Liver (tissue), 9 donors: Measurements from ENCODE around the gene MAML3. TPM values are rescaled to one million over a fixed set of nuclear protein-coding genes. Genes with fewer than 3 reads are reported as not detected.

ENCODE experiments used
- DNase-seq: peaks from one replicate; pipeline ENCODE4 v3.0.0-alpha.2; 2017; ENCODE audit warnings: low spot score
- H3K27ac ChIP-seq, 2 donors: one replicate each; pipeline ENCODE4 v1.7.0; 2013; ENCODE audit warnings: inconsistent platforms in 2 of 2, low read length in 2 of 2, control low read depth in 1 of 2, low read depth in 1 of 2, mild to moderate bottlenecking in 1 of 2
- H3K27me3 ChIP-seq, 4 donors: one replicate each; pipeline versions ENCODE4 v1.6.1 to v1.7.0; 2013; ENCODE audit warnings: low read length in 3 of 4, inconsistent platforms in 1 of 4, mild to moderate bottlenecking in 1 of 4, moderate library complexity in 1 of 4; ENCODE audit not compliant: control insufficient read depth in 4 of 4, insufficient read depth in 4 of 4
- H3K36me3 ChIP-seq, 4 donors: one replicate each; pipeline versions ENCODE4 v1.6.1 to v1.7.0; 2013; ENCODE audit warnings: low read length in 3 of 4, mild to moderate bottlenecking in 3 of 4, low read depth in 1 of 4, moderate library complexity in 1 of 4; ENCODE audit not compliant: control insufficient read depth in 4 of 4, insufficient read depth in 3 of 4
- H3K4me1 ChIP-seq, 4 donors: one replicate each; pipeline versions ENCODE4 v1.6.1 to v1.7.0; 2013; ENCODE audit warnings: low read length in 3 of 4, mild to moderate bottlenecking in 3 of 4, moderate library complexity in 1 of 4; ENCODE audit not compliant: control insufficient read depth in 4 of 4, insufficient read depth in 4 of 4
- H3K4me3 ChIP-seq, 3 donors: one replicate each; pipeline versions ENCODE4 v1.6.1 to v1.7.0; 2013; ENCODE audit warnings: low read length in 3 of 3, control low read depth in 1 of 3, low read depth in 1 of 3, mild to moderate bottlenecking in 1 of 3
- H3K9ac ChIP-seq, 2 donors: one replicate each; pipeline ENCODE4 v1.7.0; 2013; ENCODE audit warnings: low read length in 2 of 2, mild to moderate bottlenecking in 2 of 2, moderate library complexity in 2 of 2, control low read depth in 1 of 2, low read depth in 1 of 2
- H3K9me3 ChIP-seq, 4 donors: one replicate each; pipeline versions ENCODE4 v1.6.1 to v1.7.0; 2013; ENCODE audit warnings: low read length in 3 of 4; ENCODE audit not compliant: control insufficient read depth in 4 of 4
- ATF3 ChIP-seq: IDR thresholded peaks from 2 replicates; pipeline ENCODE4 v1.6.1; 2016; ENCODE audit warnings: antibody characterized with exemption
- CTCF ChIP-seq: fragments of 150-350 bp; IDR thresholded peaks from 2 replicates; pipeline ENCODE4 v1.5.1; 2017; ENCODE audit warnings: improper control_type of control experiment, low read depth, low read length; ENCODE audit not compliant: missing input control
- EGR1 ChIP-seq, 2 donors: IDR thresholded peaks; 2 replicates each; pipeline ENCODE4 v1.6.1; 2016 to 2018; ENCODE audit warnings: antibody characterized with exemption in 2 of 2, low read depth in 2 of 2
- FOXA1 ChIP-seq: IDR thresholded peaks from 2 replicates; pipeline ENCODE4 v1.6.1; 2016; ENCODE audit warnings: antibody characterized with exemption
- FOXA2 ChIP-seq: IDR thresholded peaks from 2 replicates; pipeline ENCODE4 v1.6.1; 2016; ENCODE audit warnings: antibody characterized with exemption
- GABPA ChIP-seq, 2 donors: IDR thresholded peaks in 1 of 2; conservative IDR thresholded peaks in 1 of 2; 2 replicates each; pipeline ENCODE4 v1.6.1; 2016; ENCODE audit warnings: antibody characterized with exemption in 2 of 2, mild to moderate bottlenecking in 1 of 2, moderate library complexity in 1 of 2
- HNF4A ChIP-seq, 2 donors: conservative IDR thresholded peaks; 2 replicates each; pipeline ENCODE4 v1.6.1; 2016; ENCODE audit warnings: antibody characterized with exemption in 2 of 2, mild to moderate bottlenecking in 2 of 2
- HNF4G ChIP-seq: IDR thresholded peaks from 2 replicates; pipeline ENCODE4 v1.6.1; 2016; ENCODE audit warnings: antibody characterized with exemption
- JUND ChIP-seq, 2 donors: IDR thresholded peaks; 2 replicates each; pipeline ENCODE4 v1.6.1; 2016; ENCODE audit warnings: antibody characterized with exemption in 2 of 2
- MAX ChIP-seq: IDR thresholded peaks from 2 replicates; pipeline ENCODE4 v1.6.1; 2016; ENCODE audit warnings: antibody characterized with exemption
- NR2F2 ChIP-seq: IDR thresholded peaks from 2 replicates; pipeline ENCODE4 v1.6.1; 2016; ENCODE audit warnings: antibody characterized with exemption
- RAD21 ChIP-seq, 2 donors: IDR thresholded peaks; 2 replicates each; pipeline ENCODE4 v1.6.1; 2016; ENCODE audit warnings: antibody characterized with exemption in 2 of 2, mild to moderate bottlenecking in 2 of 2
- REST ChIP-seq: IDR thresholded peaks from 2 replicates; pipeline ENCODE4 v1.6.1; 2016; ENCODE audit warnings: antibody characterized with exemption, mild to moderate bottlenecking
- RXRA ChIP-seq, 2 donors: IDR thresholded peaks; 2 replicates each; pipeline ENCODE4 v1.6.1; 2017 to 2018; ENCODE audit warnings: antibody characterized with exemption in 2 of 2, mild to moderate bottlenecking in 1 of 2
- SP1 ChIP-seq: IDR thresholded peaks from 2 replicates; pipeline ENCODE4 v1.6.1; 2018; ENCODE audit warnings: antibody characterized with exemption, mild to moderate bottlenecking
- TAF1 ChIP-seq: conservative IDR thresholded peaks from 2 replicates; pipeline ENCODE4 v1.6.1; 2016; ENCODE audit warnings: antibody characterized with exemption, mild to moderate bottlenecking
- YY1 ChIP-seq: IDR thresholded peaks from 2 replicates; pipeline ENCODE4 v1.6.1; 2016; ENCODE audit warnings: antibody characterized with exemption, mild to moderate bottlenecking
- ZBTB33 ChIP-seq: IDR thresholded peaks from 2 replicates; pipeline ENCODE4 v1.6.1; 2016; ENCODE audit warnings: antibody characterized with exemption
- WGBS: extraction: QIAGEN DNeasy Blood & Tissue Kit; methylation state at CpG from one replicate; pipeline ENCODE4 v1.1.7; 2013; 5-methylcytosine and 5-hydroxymethylcytosine counted together
- polyA plus RNA-seq, 2 donors: library from polyadenylated mRNA; stranded (reverse) in 1 of 2; unstranded in 1 of 2; fragments of 200-250 nt in 1 of 2; fragments of >200 nt in 1 of 2; fragmentation: Nextera tagmentation in 1 of 2; extraction: Ambion mirVana in 1 of 2; gene quantifications; one replicate each; pipeline versions ENCODE4 v1.2.1 to v1.2.3, GENCODE V29; 2013 to 2015
- total RNA-seq, 2 donors: library from RNA; depleted of rRNA; stranded (reverse); fragments of >200 nt; gene quantifications; one replicate each; pipeline ENCODE4 v1.2.3, GENCODE V29; 2014
- donor health status: healthy.
- donor health status: healthy.
- donor health status: healthy.
- donor health status: healthy.
- donor health status: healthy.

Gene MAML3
- total and polyA plus RNA-seq, 4 donors: 1.3 to 4.3 (median 2.7) TPM

- no peak for TF ChIP-seq FOXA1
These were observed 304.8 kb downstream of the MAML3 start (continued) for GRCh38 chr4:139849219-139849618.

- DNase-seq: no peak
- H3K36me3 ChIP-seq: no peaks in the 10 kb centered on the region
- H3K27ac ChIP-seq: no peak overlapping the region
- no peak for TF ChIP-seq MAX
- TF ChIP-seq RXRA (IDR thresholded peaks at IDR 0.05): no peak
- TF ChIP-seq REST: no peak
- TF ChIP-seq HNF4A (conservative IDR thresholded peaks at IDR 0.05): no peak
- TF ChIP-seq YY1: no peak
- TF ChIP-seq JUND (IDR thresholded peaks at IDR 0.05): no peak
- TF ChIP-seq FOXA1: no peak
- TF ChIP-seq EGR1 (IDR thresholded peaks at IDR 0.05; ENCODE audit: low read depth in 2 of 2): no peak
- TF ChIP-seq HNF4G: no peak
- TF ChIP-seq RAD21 (IDR thresholded peaks at IDR 0.05): no peak
- no peak for TF ChIP-seq FOXA2
- TF ChIP-seq GABPA (IDR thresholded peaks at IDR 0.05 in 1 of 2, conservative IDR thresholded peaks at IDR 0.05 in 1 of 2): no peak
- H3K9me3 ChIP-seq: no peaks in the 10 kb centered on the region
- no peak overlapping the region for H3K4me3 ChIP-seq
- H3K27me3 ChIP-seq: no peaks in the 10 kb centered on the region
- peaks cover 1 to 17% (median 4%) of the 10 kb centered on the region in 4 donors for H3K4me1 ChIP-seq
- no peak overlapping the region for H3K9ac ChIP-seq
- 84% methylated on average over 5 of the region's 5 CpGs for WGBS
These were observed 306.0 kb downstream of the MAML3 start for GRCh38 chr4:139848028-139848427.

- no peaks in the 10 kb centered on the region for H3K27me3 ChIP-seq
- no peak overlapping the region for H3K9ac ChIP-seq
- TF ChIP-seq NR2F2 (no peak), EGR1 (IDR thresholded peaks at IDR 0.05; ENCODE audit: low read depth in 2 of 2) (no peak), RXRA (IDR thresholded peaks at IDR 0.05) (no peak), HNF4A (conservative IDR thresholded peaks at IDR 0.05) (no peak), GABPA (IDR thresholded peaks at IDR 0.05 in 1 of 2, conservative IDR thresholded peaks at IDR 0.05 in 1 of 2) (no peak), FOXA1 (no peak), SP1 (no peak), ATF3 (no peak), ZBTB33 (no peak), CTCF (no peak), REST (no peak), JUND (IDR thresholded peaks at IDR 0.05) (no peak), YY1 (no peak), HNF4G (no peak), RAD21 (IDR thresholded peaks at IDR 0.05) (no peak), MAX (no peak), FOXA2 (no peak), TAF1 (no peak)
- no peak overlapping the region for H3K27ac ChIP-seq
- no peak for DNase-seq
- no peak overlapping the region for H3K4me3 ChIP-seq
- H3K4me1 ChIP-seq: peaks cover 2 to 21% (median 4%) of the 10 kb centered on the region in 4 donors
- no peaks in the 10 kb centered on the region for H3K9me3 ChIP-seq
- no peaks in the 10 kb centered on the region for H3K36me3 ChIP-seq
These were observed 306.4 kb downstream of the MAML3 start for GRCh38 chr4:139847602-139848001.
